Peyer's patch (tissue), 4 donors: ENCODE data around the gene FAM53A. TPM values are rescaled to one million over a fixed set of nuclear protein-coding genes. Genes with fewer than 3 reads are reported as not detected.

ENCODE experiments used
- DNase-seq, 3 donors: peaks; one replicate each; pipeline ENCODE4 v3.0.0-alpha.2; 2017 to 2019
- H3K27ac ChIP-seq, 4 donors: fragments of 200-600 bp; sonication (generic); one replicate each; pipeline ENCODE4 v1.5.1; 2016 to 2019
- H3K27me3 ChIP-seq, 2 donors: fragments of 200-600 bp; sonication (generic); one replicate each; pipeline ENCODE4 v1.5.1; 2019
- H3K36me3 ChIP-seq, 3 donors: fragments of 200-600 bp; sonication (generic); one replicate each; pipeline ENCODE4 v1.5.1; 2016 to 2019
- H3K4me1 ChIP-seq, 4 donors: fragments of 200-600 bp; sonication (generic); one replicate each; pipeline ENCODE4 v1.5.1; 2016 to 2019
- H3K4me3 ChIP-seq, 4 donors: fragments of 200-600 bp; sonication (generic); 1 replicate in 3 of 4; 2 replicates in 1 of 4; pipeline ENCODE4 v1.5.1; 2016 to 2019; ENCODE audit warnings: mild to moderate bottlenecking in 1 of 4
- H3K9me3 ChIP-seq, 4 donors: fragments of 200-600 bp; sonication (generic); one replicate each; pipeline ENCODE4 v1.5.1; 2016 to 2019; ENCODE audit warnings: mild to moderate bottlenecking in 1 of 4
- CTCF ChIP-seq, 6 experiments: fragments of 450-650 bp in 4 of 6; fragments of 200-600 bp in 2 of 6; sonication (generic) in 1 of 6; IDR thresholded peaks; one replicate each; pipeline ENCODE4 v1.5.1; 2017 to 2019; ENCODE audit warnings: antibody characterized with exemption in 6 of 6, mild to moderate bottlenecking in 3 of 6, moderate library complexity in 1 of 6
- POLR2A ChIP-seq, 2 donors: fragments of 450-650 bp; IDR thresholded peaks; one replicate each; pipeline ENCODE4 v1.5.1; 2017; ENCODE audit warnings: antibody characterized with exemption in 2 of 2, mild to moderate bottlenecking in 2 of 2, moderate library complexity in 2 of 2
- total RNA-seq, 4 donors: library from RNA; depleted of rRNA; stranded (reverse); fragments of >200 nt; gene quantifications; one replicate each; pipeline ENCODE4 v1.1.0, GENCODE V29; 2016

FAM53A gene
- total RNA-seq, 4 donors from 2014 or later = 1.5 to 8.3 (median 1.8) TPM; not detected in 1

DNA sequence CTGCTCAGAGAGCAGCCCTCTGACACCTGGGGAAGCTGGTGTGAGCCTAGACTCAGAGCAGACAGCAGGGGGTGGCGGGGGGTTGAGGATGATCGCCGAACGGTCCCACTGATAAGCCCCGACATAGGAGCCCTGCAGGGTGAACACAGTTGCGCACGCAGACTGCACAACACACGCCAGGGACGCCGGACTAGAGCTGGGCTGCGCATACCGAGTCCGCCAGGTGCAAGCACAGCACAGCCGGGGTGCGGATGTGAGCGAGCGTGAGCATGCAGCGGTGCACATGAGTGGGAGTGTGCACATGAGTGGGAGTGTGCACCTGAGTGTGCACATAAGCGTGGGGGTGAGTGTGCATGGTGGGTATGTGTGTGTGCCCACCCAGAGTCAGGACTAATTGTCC, 36.7 kb downstream of the FAM53A start:
- H3K9me3 ChIP-seq = no peaks in the 10 kb centered on the region
- TF ChIP-seq CTCF (IDR thresholded peaks at IDR 0.05) = no peak
- no peak for TF ChIP-seq POLR2A (IDR thresholded peaks at IDR 0.05)
- H3K4me3 ChIP-seq = no peak overlapping the region
- no peak for DNase-seq
- H3K27ac ChIP-seq = no peak overlapping the region
- no peaks in the 10 kb centered on the region for H3K4me1 ChIP-seq
- H3K27me3 ChIP-seq = no peaks in the 10 kb centered on the region
- no peaks in the 10 kb centered on the region for H3K36me3 ChIP-seq

GRCh38 chr4:1646690-1647089, 37.4 kb downstream of the FAM53A start:
- H3K4me1 ChIP-seq = no peaks in the 10 kb centered on the region
- no peak for TF ChIP-seq POLR2A (IDR thresholded peaks at IDR 0.05)
- no peak for TF ChIP-seq CTCF (IDR thresholded peaks at IDR 0.05)

GRCh38 chr4:1644891-1645657, 39.0 kb downstream of the FAM53A start:
- Histone ChIP-seq H3K36me3 (no peaks in the 10 kb centered on the region), H3K9me3 (no peaks in the 10 kb centered on the region), H3K4me3 (no peak overlapping the region), H3K27me3 (no peaks in the 10 kb centered on the region), H3K27ac (peak overlapping the region in 1 of 4 donors; percentile 12), H3K4me1 (no peaks in the 10 kb centered on the region)
- DNase-seq = no peak
- TF ChIP-seq POLR2A (IDR thresholded peaks at IDR 0.05) (no peak), CTCF (IDR thresholded peaks at IDR 0.05) (no peak)

More at GRCh38 chr4:1646690-1647089, 37.4 kb downstream of the FAM53A start:
- no peak for DNase-seq
- Histone ChIP-seq H3K36me3 (no peaks in the 10 kb centered on the region), H3K4me3 (no peak overlapping the region), H3K9me3 (no peaks in the 10 kb centered on the region), H3K27ac (no peak overlapping the region), H3K27me3 (no peaks in the 10 kb centered on the region)

DNA sequence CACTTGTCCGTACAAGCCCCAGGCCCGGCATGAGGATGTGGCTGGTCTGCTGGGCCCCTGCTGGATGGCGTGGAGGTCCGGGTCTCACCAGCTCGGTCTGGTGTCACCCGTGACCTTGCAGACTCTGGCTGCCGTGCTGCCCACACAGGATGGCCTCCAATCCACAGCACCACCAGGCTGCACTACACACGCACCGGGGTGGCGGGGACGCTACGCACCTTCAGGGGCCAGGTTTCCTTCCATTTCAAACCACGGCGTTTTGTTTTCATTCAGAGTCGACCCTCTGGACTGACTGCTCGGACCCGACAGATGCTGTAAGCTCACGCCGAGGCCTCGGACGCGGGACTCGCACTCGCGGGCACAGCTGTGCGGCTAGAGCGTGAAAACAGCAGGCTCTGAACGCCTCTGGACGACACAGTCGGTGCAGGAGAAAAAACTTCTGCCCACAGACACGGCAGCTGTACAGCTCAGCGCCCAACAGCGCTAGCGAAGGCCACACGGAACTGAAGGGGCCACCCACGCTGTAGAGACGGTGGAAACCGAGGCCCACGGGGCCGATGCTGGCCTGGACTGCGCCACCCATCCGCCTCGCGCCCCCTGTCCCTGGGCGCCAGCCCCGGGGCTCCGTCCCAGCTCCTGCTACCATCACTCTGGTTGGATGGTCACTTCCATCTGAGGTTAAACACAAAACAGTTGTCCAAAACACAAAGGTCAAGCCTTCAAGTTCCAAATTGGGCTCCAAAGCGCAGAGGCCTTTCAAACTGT, 40.0 kb downstream of the FAM53A start:
- DNase-seq = no peak
- H3K27ac ChIP-seq = peak overlapping the region in 1 of 4 donors; percentile 12
- no peaks in the 10 kb centered on the region for H3K36me3 ChIP-seq
- H3K9me3 ChIP-seq = no peaks in the 10 kb centered on the region
- no peaks in the 10 kb centered on the region for H3K4me1 ChIP-seq
- TF ChIP-seq POLR2A (IDR thresholded peaks at IDR 0.05) = no peak
- TF ChIP-seq CTCF (IDR thresholded peaks at IDR 0.05) = no peak
- H3K4me3 ChIP-seq = no peak overlapping the region
- no peaks in the 10 kb centered on the region for H3K27me3 ChIP-seq

DNA sequence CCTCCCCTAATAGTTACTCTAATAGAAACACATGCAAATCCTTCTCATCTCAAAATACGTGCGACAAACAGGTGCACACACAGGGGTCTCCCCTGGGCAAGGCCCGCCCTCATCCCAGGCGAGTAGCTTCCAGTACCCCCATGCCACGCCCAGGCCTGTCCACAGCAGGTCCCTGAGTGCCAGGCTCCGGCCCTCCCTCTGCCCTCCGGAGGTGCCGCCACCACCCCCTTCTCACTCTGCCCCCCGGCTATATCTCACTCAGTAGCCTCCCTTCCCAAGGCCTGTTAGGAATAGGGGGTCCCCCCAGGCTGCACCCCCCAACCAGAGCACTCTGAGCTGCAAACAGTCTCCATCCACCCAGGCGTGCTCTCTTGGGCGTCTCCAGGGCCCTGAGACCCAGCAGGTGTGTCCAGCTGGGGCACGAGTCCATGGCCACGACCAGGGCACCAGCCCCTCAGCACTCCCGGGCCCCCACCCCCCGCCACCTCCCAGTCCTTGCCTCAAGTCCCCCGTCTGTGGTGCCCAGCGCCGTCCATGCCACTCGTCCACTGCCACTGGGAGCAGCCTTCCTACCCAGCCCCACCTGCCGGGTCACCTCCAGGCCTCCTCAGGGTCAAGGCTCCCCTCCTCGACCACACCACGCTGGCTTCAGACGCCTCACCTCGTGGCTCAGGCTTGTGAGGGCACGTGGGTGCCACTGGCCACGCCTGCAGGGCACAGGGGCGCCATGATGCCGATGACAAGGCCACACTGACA, 41.7 kb downstream of the FAM53A start:
- H3K4me3 ChIP-seq = no peak overlapping the region
- no peaks in the 10 kb centered on the region for H3K9me3 ChIP-seq
- H3K4me1 ChIP-seq = no peaks in the 10 kb centered on the region
- H3K27ac ChIP-seq = no peak overlapping the region
- no peak for TF ChIP-seq POLR2A (IDR thresholded peaks at IDR 0.05)
- TF ChIP-seq CTCF (IDR thresholded peaks at IDR 0.05) = no peak
- H3K27me3 ChIP-seq = no peaks in the 10 kb centered on the region
- no peaks in the 10 kb centered on the region for H3K36me3 ChIP-seq
- DNase-seq = no peak
